HepG2 (cell line): ENCODE measurements around the gene RABL6. TPM values are rescaled to one million over a fixed set of nuclear protein-coding genes. Genes with fewer than 3 reads are reported as not detected.

Source experiments
- AFF4 ChIP-seq: sonication (generic); formaldehyde crosslinking; IDR thresholded peaks from 2 replicates; pipeline ENCODE4 v1.4.0; 2020; ENCODE audit warnings: missing genetic modification reagents
- ATM ChIP-seq: fragments of 450-650 bp; IDR thresholded peaks from 2 replicates; pipeline ENCODE4 v1.7.1; 2017; ENCODE audit warnings: mild to moderate bottlenecking, borderline replicate concordance
- BHLHE40 ChIP-seq: IDR thresholded peaks from 2 replicates; pipeline ENCODE4 v1.6.1; 2011; ENCODE audit warnings: low read length, improper control_type of control experiment
- DR1 ChIP-seq: sonication (generic); formaldehyde crosslinking; IDR thresholded peaks from 2 replicates; pipeline ENCODE4 v1.8.0; 2021; ENCODE audit warnings: mild to moderate bottlenecking, missing genetic modification reagents, inconsistent platforms
- EP300 ChIP-seq, 3 experiments: sonication (generic) in 1 of 3; formaldehyde crosslinking in 1 of 3; IDR thresholded peaks; 2 replicates each; pipeline versions ENCODE4 v1.5.1 to v1.6.1; 2011 to 2020; ENCODE audit warnings: low read depth in 2 of 3, low read length in 2 of 3, borderline replicate concordance in 1 of 3, improper control_type of control experiment in 1 of 3, mild to moderate bottlenecking in 1 of 3, missing genetic modification reagents in 1 of 3, moderate library complexity in 1 of 3
- GPN1 ChIP-seq: sonication (generic); formaldehyde crosslinking; IDR thresholded peaks from 2 replicates; pipeline ENCODE4 v1.5.1; 2020; ENCODE audit warnings: missing genetic modification reagents, borderline replicate concordance
- GRHL1 ChIP-seq: sonication (generic); formaldehyde crosslinking; conservative IDR thresholded peaks from 2 replicates; pipeline ENCODE4 v1.8.0; 2022; ENCODE audit warnings: missing genetic modification reagents
- HIVEP1 ChIP-seq: sonication (generic); formaldehyde crosslinking; IDR thresholded peaks from 2 replicates; pipeline ENCODE4 v1.4.0; 2020; ENCODE audit warnings: mild to moderate bottlenecking, missing genetic modification reagents
- HMG20A ChIP-seq: IDR thresholded peaks from 2 replicates; pipeline ENCODE4 v1.6.1; 2016; ENCODE audit warnings: borderline replicate concordance
- MIXL1 ChIP-seq: IDR thresholded peaks from 2 replicates; pipeline ENCODE4 v1.6.1; 2016
- MZF1 ChIP-seq: sonication (generic); formaldehyde crosslinking; IDR thresholded peaks from 2 replicates; pipeline ENCODE4 v1.8.1; 2023; ENCODE audit warnings: mild to moderate bottlenecking, missing genetic modification reagents, borderline replicate concordance
- NFE2 ChIP-seq: sonication (generic); formaldehyde crosslinking; IDR thresholded peaks from 2 replicates; pipeline ENCODE4 v1.4.0; 2020; ENCODE audit warnings: missing genetic modification reagents
- NFE2L2 ChIP-seq: fragments of 150-350 bp; IDR thresholded peaks from 2 replicates; pipeline ENCODE4 v1.6.1; 2014; ENCODE audit warnings: low read length
- NFKB2 ChIP-seq: sonication (generic); formaldehyde crosslinking; IDR thresholded peaks from 2 replicates; pipeline ENCODE4 v1.4.0; 2020; ENCODE audit warnings: missing genetic modification reagents, borderline replicate concordance
- RFX3 ChIP-seq: IDR thresholded peaks from 2 replicates; pipeline ENCODE4 v1.6.1; 2016; ENCODE audit warnings: missing biosample characterization, missing genetic modification reagents
- SMYD3 ChIP-seq: sonication (generic); formaldehyde crosslinking; IDR thresholded peaks from 2 replicates; pipeline ENCODE4 v1.8.1; 2023; ENCODE audit warnings: mild to moderate bottlenecking, missing genetic modification reagents
- TRIM22 ChIP-seq: fragments of 450-650 bp; IDR thresholded peaks from 2 replicates; pipeline ENCODE4 v1.6.1; 2017
- UBTF ChIP-seq: sonication (generic); formaldehyde crosslinking; IDR thresholded peaks from 2 replicates; pipeline ENCODE4 v1.4.0; 2020; ENCODE audit warnings: mild to moderate bottlenecking, missing genetic modification reagents
- ZMYM2 ChIP-seq: sonication (generic); formaldehyde crosslinking; IDR thresholded peaks from 2 replicates; pipeline ENCODE4 v1.8.0; 2022; ENCODE audit warnings: mild to moderate bottlenecking, missing genetic modification reagents
- ZNF383 ChIP-seq: sonication (generic); formaldehyde crosslinking; IDR thresholded peaks from 2 replicates; pipeline ENCODE4 v1.4.0; 2020; ENCODE audit warnings: missing genetic modification reagents, mild to moderate bottlenecking, borderline replicate concordance
- ZNF652 ChIP-seq: IDR thresholded peaks from 2 replicates; pipeline ENCODE4 v1.6.1; 2016; ENCODE audit warnings: low read depth, borderline replicate concordance
- ZNF788 ChIP-seq: sonication (generic); formaldehyde crosslinking; IDR thresholded peaks from 2 replicates; pipeline ENCODE4 v1.5.0; 2020; ENCODE audit warnings: mild to moderate bottlenecking, missing genetic modification reagents, borderline replicate concordance
- polyA plus RNA-seq, 8 experiments: library from polyadenylated mRNA; depleted of rRNA in 3 of 8; stranded (reverse) in 7 of 8; unstranded in 1 of 8; fragments of >200 nt; fragmentation: Illumina TruSeq in 4 of 8; extraction: Trizol in 4 of 8; gene quantifications; 2 replicates each; pipeline versions ENCODE4 v1.2.1 to v1.2.3, GENCODE V29; 2011 to 2016; ENCODE audit warnings: low read depth in 4 of 8, missing spikeins in 1 of 8, mixed read lengths in 1 of 8; ENCODE audit not compliant: insufficient read depth in 1 of 8
- total RNA-seq, 5 experiments: library from RNA; depleted of rRNA; stranded (reverse); fragments of >200 nt; fragmentation: Illumina TruSeq; extraction: Trizol; gene quantifications; 2 replicates each; pipeline ENCODE4 v1.2.3, GENCODE V29; 2016; ENCODE audit warnings: low read depth in 1 of 5

RABL6 gene
- total and polyA plus RNA-seq, 2 of the 13 experiments (the other 11 are each of a cell fraction or from before 2014, with no cell fraction given): 81.5 to 125 TPM

GRCh38 chr9:136885950-136886578 lies 78.3 kb downstream of the RABL6 start, which contains the start of gene TRAF2 (continued):
- peak; percentile 45; the same call in 1 of the 2 replicates for TF ChIP-seq UBTF (CRISPR knock-in tag)
- no peak for TF ChIP-seq EP300 (IDR thresholded peaks at IDR 0.05; ENCODE audit: low read depth in 2 of 2, low read length in 2 of 2)
- TF ChIP-seq EP300 (CRISPR knock-in tag; IDR thresholded peaks at IDR 0.05; ENCODE audit: borderline replicate concordance): no peak
- TF ChIP-seq NFE2 (CRISPR knock-in tag): no peak
- no peak for TF ChIP-seq TRIM22
- TF ChIP-seq GRHL1 (CRISPR knock-in tag): no peak
- no peak for TF ChIP-seq ZNF652 (CRISPR knock-in tag)
- no peak for TF ChIP-seq ATM
- TF ChIP-seq NFE2L2: no peak
- TF ChIP-seq DR1: peak; percentile 82
- TF ChIP-seq ZNF788: 0 out of 2 replicates have a peak, but pooled peaks have one; percentile 14
- 0 out of 2 replicates have a peak, but pooled peaks have one; percentile 15 for TF ChIP-seq MIXL1 (CRISPR knock-in tag)
- TF ChIP-seq MZF1: no peak
- no peak for TF ChIP-seq SMYD3 (CRISPR knock-in tag)
- TF ChIP-seq ZMYM2 (CRISPR knock-in tag): no peak
- TF ChIP-seq HIVEP1: peak; percentile 20; the same call in 1 of the 2 replicates
- no peak for TF ChIP-seq RFX3
- 0 out of 2 replicates have a peak, but pooled peaks have one; percentile 25 for TF ChIP-seq NFKB2
- no peak for TF ChIP-seq AFF4 (CRISPR knock-in tag)
- TF ChIP-seq BHLHE40: 0 out of 2 replicates have a peak, but pooled peaks have one; percentile 9
- no peak for TF ChIP-seq ZNF383 (CRISPR knock-in tag)
- TF ChIP-seq GPN1: no peak
- no peak for TF ChIP-seq HMG20A (CRISPR knock-in tag)
